SK-N-MC (cell line): ENCODE results near the gene GPR25.

Experiments
- DNase-seq: peaks from one replicate; pipeline ENCODE4 v3.0.0-alpha.2; 2011; ENCODE audit warnings: low read depth, low spot score
- H3K27ac ChIP-seq: fragments of 200-600 bp; sonication (generic); 2 replicates; pipeline ENCODE4 v1.5.1; 2016; ENCODE audit warnings: mixed run types
- H3K36me3 ChIP-seq: fragments of 200-600 bp; sonication (generic); 2 replicates; pipeline ENCODE4 v1.6.1; 2017; ENCODE audit warnings: antibody characterized with exemption, low read length, mixed read lengths; ENCODE audit not compliant: insufficient read depth
- H3K4me3 ChIP-seq: fragments of 200-600 bp; sonication (generic); 2 replicates; pipeline ENCODE4 v1.5.1; 2016
- H3K9ac ChIP-seq: fragments of 200-600 bp; sonication (generic); 2 replicates; pipeline ENCODE4 v1.8.0; 2017; ENCODE audit warnings: mixed run types, mixed read lengths; ENCODE audit not compliant: insufficient read length
- H3K9me3 ChIP-seq: fragments of 200-600 bp; sonication (generic); 2 replicates; pipeline ENCODE4 v1.6.1; 2017; ENCODE audit warnings: low read depth, mild to moderate bottlenecking, antibody characterized with exemption, low read length, moderate library complexity, mixed read lengths
- EZH2 ChIP-seq: fragments of 200-600 bp; sonication (generic); IDR thresholded peaks from one replicate; pipeline ENCODE4 v1.6.1; 2017; ENCODE audit warnings: antibody characterized with exemption
- FOXP2 ChIP-seq: optimal IDR thresholded peaks from 2 replicates; pipeline ENCODE3; 2011; ENCODE audit warnings: mild to moderate bottlenecking, moderate library complexity; ENCODE audit not compliant: insufficient read depth; ENCODE audit errors: extremely low read length, control extremely low read depth
- POLR2AphosphoS5 ChIP-seq: IDR thresholded peaks from 2 replicates; pipeline ENCODE4 v1.6.1; 2012; ENCODE audit warnings: mild to moderate bottlenecking, low read depth, low read length, borderline replicate concordance

Gene GPR25

DNA sequence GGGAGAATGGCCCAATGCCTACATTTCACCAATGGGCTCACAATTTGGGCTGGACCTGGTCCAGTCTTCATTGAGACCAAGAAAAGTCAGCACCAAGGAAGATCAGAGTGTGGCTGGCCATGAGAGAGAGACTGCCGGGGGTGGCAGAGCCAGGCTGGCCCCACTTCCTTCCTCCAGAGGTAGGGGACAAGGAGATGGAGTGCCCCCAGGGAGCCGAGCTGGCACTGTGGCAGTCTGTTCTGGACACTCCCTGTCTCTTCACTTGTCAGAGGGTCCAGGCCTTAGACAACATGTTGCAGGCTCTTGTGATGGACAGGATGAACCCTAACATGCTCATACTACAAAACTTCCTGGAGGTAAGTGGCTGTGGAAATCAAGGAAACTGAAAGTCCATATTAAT is 49.6 kb downstream of the GPR25 start:
- TF ChIP-seq EZH2 (no peak), POLR2AphosphoS5 (no peak), FOXP2 (no peak)
- no peak overlapping the region for H3K27ac ChIP-seq
- H3K9ac ChIP-seq, result no peak overlapping the region
- H3K4me3 ChIP-seq, result no peak overlapping the region
- H3K9me3 ChIP-seq, result no peaks in the 10 kb centered on the region
- DNase-seq, result no peak
- no peaks in the 10 kb centered on the region for H3K36me3 ChIP-seq

DNA sequence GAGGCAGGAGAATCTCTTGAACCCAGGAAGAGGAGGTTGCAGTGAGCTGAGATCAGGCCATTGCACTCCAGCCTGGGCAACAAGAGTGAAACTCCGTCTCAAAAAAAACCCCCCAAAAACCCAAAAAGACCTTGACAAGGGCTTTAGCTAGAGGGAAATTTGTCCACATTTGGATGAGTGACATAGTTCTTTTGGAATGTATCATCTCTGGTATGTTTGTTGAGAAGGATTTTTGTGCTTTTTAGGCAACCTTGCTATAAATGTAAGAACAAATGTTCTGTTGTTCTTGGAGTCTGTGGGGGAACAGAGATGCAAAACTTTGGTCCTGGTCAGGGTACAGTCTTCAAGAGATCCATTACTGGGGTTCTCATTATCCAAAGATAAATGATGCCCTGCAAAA is 50.8 kb downstream of the GPR25 start:
- no peak overlapping the region for H3K27ac ChIP-seq
- H3K9me3 ChIP-seq, result no peaks in the 10 kb centered on the region
- DNase-seq, result no peak
- no peak overlapping the region for H3K4me3 ChIP-seq
- no peak overlapping the region for H3K9ac ChIP-seq
- TF ChIP-seq EZH2, result no peak
- no peak for TF ChIP-seq FOXP2
- TF ChIP-seq POLR2AphosphoS5, result no peak
- no peaks in the 10 kb centered on the region for H3K36me3 ChIP-seq
